Measurements from ENCODE around the gene KAZN.

DNA sequence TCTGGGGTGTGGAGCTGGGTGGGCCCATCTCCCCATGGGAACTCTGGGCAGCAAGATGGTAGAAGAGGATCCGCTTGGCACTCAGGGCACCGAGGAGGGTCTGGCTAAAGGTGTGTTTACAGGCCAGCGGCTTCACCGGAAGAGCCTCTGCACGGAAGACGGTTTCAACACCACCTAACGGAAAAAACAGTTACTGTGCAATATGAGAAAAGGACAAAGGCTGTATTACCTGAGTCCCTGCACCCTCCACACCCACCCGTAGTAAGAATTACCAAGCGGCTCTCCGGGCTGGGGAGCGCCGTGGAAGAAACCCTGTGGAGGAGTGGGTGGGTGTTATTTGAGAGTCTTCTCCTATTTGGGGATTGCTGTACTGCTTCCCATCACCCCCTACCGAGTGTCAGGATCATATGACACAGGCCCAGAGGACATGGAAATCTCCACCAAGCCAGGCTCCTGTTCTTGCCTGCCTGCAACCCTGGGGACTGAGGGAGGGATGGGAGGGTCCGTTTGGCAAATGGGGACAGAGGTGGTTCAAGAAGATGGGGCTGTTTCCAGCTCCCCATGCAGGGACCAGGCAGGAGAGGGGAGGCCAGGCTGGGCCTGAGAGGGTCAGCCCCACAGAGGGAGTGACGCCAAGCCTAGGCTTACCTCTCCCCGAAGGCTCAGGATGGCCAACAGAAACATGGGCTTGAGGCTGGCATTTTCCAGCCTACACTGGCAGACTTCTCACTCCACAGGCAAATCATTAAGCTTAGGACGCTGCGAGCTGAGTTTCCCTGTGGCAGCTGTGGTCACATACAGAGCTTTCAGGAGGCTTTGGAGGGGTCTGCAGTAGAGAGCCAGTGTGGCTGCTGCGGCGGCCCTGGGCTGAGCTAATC is 351.6 kb downstream of the KAZN start:
- TF ChIP-seq, protein P1, sequence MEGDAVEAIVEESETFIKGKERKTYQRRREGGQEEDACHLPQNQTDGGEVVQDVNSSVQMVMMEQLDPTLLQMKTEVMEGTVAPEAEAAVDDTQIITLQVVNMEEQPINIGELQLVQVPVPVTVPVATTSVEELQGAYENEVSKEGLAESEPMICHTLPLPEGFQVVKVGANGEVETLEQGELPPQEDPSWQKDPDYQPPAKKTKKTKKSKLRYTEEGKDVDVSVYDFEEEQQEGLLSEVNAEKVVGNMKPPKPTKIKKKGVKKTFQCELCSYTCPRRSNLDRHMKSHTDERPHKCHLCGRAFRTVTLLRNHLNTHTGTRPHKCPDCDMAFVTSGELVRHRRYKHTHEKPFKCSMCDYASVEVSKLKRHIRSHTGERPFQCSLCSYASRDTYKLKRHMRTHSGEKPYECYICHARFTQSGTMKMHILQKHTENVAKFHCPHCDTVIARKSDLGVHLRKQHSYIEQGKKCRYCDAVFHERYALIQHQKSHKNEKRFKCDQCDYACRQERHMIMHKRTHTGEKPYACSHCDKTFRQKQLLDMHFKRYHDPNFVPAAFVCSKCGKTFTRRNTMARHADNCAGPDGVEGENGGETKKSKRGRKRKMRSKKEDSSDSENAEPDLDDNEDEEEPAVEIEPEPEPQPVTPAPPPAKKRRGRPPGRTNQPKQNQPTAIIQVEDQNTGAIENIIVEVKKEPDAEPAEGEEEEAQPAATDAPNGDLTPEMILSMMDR (IDR thresholded peaks at IDR 0.05; ENCODE audit: insufficient read depth, low read depth, low read length) = no peak
- TF ChIP-seq EZH2 (IDR thresholded peaks at IDR 0.05; ENCODE audit: insufficient read depth, low read length) = no peak
